Iris pigment epithelial cell (primary cell): Measurements from ENCODE around the gene ZC3H12C.

Experiments
- DNase-seq: peaks from one replicate; pipeline ENCODE4 v3.0.0-alpha.2; 2011; ENCODE audit warnings: low read depth

Gene ZC3H12C

GRCh38 chr11:110098645-110099044 is 5.5 kb downstream of the ZC3H12C start:
- peak; percentile 59 for DNase-seq

- DNase-seq = peak; percentile 59
These were observed 7.5 kb downstream of the ZC3H12C start for GRCh38 chr11:110100476-110101240.

DNA sequence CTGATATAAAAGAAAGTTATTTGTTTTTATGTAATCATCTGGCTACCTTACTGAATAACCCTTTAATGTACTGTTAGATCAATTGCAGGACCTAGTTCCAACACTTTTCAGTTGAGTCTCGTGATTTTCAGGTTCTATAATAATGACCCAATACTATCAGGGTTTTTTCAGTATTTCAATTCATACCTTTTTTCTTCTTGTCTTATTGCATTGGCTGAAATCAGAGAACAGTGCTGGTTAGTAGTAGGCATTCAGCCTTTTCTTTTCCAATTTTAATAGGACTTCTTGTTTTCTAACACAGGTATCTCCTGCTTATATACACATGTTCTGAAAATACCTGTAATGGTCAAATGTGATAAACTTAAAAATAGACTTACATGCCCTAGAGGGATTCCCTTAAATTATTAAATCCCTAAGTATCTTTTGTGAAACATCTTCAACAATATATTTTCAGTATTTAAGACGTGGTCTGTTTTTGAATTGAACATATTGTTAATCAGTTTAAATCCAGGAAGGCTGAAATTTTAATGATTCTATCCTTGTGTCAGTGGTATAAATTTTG is 13.6 kb downstream of the ZC3H12C start:
- DNase-seq = no peak

- no peak for DNase-seq
These were observed 17.7 kb downstream of the ZC3H12C start for GRCh38 chr11:110110854-110111253.

- DNase-seq = no peak
These were observed 19.3 kb downstream of the ZC3H12C start for GRCh38 chr11:110112457-110112856.

- no peak for DNase-seq
These were observed 20.3 kb downstream of the ZC3H12C start for GRCh38 chr11:110113505-110113904.

- no peak for DNase-seq
These were observed 20.8 kb downstream of the ZC3H12C start for GRCh38 chr11:110113973-110114372.

GRCh38 chr11:110119317-110119716 is 26.1 kb downstream of the ZC3H12C start:
- no peak for DNase-seq

DNA sequence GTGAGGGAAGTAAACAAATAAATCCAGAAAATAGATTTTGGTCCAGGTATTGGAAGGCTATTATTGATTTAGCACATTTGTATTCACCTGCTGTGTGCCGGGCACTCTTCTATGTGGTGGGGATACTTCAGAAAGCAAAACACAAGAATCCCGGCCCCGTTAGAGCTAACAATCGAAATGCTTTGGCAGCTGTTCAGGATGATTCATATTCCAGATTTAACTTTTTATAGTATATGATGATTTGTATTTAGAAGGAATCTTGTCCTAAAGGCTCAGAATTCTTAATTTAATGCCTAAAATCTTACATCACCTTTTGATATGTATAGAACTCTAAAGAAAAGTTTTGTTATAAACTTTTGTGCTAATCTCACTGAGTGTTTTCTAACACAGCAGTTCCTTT is 28.0 kb downstream of the ZC3H12C start:
- peak; percentile 83 for DNase-seq

DNA sequence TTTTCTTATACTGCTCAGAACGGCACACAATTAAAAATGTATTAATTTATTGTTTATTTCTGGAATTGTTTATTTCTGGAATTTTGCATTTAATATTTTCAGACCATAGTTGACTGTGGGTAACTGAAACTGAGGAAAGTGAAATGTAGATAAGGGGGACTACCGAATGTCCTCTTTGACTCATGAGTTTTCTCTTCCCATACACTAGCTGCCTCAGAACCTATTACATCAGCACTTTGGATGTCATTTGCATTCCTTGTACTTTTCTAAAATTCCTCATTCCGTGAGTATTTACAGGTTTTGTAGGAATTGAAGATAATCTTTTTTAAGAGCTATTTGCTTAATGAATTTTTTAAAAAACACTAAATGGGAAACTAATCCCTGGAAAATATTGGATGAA is 29.8 kb downstream of the ZC3H12C start:
- peak; percentile 94 for DNase-seq

DNA sequence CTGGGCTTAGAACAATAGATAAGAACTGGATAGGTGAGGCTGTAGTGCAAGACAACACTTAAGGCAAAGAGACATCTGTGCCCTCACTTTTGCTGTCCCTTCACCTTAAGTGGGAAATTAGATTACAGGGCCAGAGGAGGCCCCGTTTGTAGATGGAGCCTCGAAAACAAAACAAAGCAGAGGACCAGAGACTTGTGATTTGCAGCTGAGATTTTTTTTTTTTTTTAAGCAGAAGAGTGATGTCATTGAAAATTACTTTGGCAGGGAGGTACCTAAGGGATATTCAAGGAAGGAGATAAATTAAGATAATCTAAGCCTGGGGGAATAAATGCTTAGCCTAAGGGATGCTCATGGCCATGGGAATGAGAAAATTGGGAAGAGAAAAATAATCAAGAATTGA is 31.4 kb downstream of the ZC3H12C start:
- DNase-seq = peak; percentile 49

DNA sequence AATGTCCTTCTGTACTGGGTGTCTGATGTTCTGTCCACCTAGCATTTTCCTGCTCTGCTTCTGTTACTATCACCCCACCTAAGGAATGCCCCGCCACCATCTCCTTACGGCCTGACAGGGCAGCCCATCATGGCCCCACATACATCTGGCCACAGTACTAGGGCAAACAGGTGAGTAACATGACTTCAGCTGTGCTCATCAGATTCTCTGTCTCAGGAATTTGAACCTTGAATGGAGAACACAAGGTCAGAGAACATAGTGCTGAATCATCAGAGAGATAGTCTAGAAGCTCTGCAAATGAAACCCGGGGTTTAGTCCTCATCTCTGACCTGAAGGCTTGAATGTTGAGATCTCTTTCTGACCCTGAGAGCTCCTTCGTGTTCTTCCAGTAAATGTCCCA is 32.4 kb downstream of the ZC3H12C start:
- DNase-seq = peak; percentile 98

DNA sequence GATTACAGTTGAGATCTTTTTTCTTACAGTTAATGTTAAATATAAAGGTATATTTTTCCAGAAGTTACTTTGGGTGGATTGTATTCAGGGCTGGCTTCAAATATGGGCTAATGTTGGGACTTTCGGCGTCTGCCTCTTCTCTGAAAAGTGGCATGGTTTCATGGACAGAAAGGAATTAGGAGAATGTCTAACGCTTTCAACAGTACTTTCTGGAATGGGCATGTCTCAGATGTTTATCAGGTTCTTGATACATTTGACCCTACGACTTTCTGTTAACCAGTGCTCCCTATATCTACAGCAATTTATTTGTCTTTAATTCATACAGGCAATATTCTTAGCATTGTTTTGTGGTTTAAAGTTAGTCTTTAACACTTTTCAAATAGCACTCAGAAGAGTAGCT is 33.7 kb downstream of the ZC3H12C start:
- DNase-seq = peak; percentile 70

DNA sequence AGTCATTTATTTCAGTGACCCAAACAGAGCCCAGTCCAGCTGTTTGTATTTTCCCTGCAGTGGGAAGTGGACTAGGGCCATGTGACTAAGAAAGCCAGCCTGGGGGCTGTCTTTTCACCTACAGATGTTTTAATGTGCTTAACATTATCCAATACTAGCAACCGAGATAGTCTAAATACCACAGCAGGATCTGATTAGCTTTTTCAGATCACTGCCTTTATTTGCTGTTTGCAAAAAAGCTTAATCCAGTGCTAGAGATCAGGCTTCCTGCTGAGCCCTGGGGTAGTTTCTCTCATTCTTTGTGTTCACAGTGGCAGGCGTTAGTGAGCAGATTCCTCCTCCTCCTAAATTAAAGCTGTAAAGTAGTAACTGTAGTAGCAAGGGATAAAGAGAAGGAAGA is 35.0 kb downstream of the ZC3H12C start:
- peak; percentile 50 for DNase-seq

DNA sequence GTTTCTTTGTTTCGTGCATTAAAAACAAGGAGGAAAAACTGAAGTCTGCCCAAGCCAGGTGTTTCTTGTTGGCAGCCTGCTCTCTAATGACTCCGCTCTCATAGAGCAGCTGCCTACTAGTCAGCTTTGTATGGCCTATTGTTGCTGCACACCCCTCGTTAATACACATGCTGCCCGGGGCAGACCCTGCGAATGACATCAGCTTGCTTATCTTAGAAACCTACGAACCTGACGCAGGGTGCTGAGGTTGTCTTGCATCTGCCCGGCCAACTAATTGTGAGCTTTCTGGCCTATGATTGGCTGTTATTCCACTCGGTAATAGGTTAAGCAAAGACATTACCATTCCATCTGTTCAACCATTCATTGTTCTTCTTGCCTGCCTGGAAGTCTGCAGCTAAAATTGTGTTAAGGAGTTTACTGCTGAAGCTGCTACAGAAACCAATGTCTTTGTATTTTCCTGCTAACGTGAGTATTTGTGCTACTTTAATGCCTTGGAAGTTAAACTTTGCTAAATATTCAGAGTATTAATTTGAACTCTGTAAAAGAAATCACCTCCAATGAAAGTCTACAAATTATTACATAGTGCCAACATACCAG is 37.5 kb downstream of the ZC3H12C start:
- peak; percentile 34 for DNase-seq

DNA sequence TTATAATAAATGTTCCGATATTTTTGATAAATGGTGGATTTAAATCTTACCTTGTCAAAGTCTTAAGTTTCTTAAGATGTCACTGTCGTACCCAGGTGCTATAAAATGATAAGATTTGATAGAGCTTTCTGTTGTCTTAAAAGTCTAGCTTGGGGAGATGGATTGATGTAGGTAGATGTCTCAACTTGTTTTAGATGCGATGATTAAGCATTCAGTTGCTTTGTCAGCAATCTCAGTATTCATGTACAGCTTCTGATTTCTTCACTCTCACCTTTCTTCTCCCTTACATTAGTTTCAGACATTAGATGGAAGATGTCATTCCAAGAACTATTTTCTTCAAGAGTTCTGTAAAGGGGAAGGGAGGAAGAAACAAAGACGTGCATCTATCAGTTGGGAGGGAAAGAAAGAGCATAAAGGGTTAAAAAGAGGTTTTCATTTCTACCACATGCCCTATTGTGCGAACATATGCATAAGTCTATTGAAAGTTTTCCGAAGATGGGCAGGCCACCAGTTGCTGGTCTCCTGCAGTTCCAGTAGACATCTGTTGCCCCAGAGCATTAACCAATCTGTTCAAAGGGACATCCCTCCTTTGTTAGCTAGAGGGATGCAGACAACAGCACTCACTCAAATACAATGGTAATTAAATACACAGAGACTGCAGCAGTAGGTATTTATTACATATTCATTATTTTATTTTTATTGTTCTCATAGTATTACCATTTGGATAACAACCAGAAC is 38.4 kb downstream of the ZC3H12C start:
- no peak for DNase-seq

GRCh38 chr11:110133160-110133559 is 40.0 kb downstream of the ZC3H12C start:
- no peak for DNase-seq

GRCh38 chr11:110134110-110134509 is 40.9 kb downstream of the ZC3H12C start:
- DNase-seq = no peak

- DNase-seq = peak; percentile 31
These were observed 48.6 kb downstream of the ZC3H12C start for GRCh38 chr11:110141812-110142211.

- DNase-seq = peak; percentile 87
These were observed 54.9 kb downstream of the ZC3H12C start for GRCh38 chr11:110147962-110148709.

DNA sequence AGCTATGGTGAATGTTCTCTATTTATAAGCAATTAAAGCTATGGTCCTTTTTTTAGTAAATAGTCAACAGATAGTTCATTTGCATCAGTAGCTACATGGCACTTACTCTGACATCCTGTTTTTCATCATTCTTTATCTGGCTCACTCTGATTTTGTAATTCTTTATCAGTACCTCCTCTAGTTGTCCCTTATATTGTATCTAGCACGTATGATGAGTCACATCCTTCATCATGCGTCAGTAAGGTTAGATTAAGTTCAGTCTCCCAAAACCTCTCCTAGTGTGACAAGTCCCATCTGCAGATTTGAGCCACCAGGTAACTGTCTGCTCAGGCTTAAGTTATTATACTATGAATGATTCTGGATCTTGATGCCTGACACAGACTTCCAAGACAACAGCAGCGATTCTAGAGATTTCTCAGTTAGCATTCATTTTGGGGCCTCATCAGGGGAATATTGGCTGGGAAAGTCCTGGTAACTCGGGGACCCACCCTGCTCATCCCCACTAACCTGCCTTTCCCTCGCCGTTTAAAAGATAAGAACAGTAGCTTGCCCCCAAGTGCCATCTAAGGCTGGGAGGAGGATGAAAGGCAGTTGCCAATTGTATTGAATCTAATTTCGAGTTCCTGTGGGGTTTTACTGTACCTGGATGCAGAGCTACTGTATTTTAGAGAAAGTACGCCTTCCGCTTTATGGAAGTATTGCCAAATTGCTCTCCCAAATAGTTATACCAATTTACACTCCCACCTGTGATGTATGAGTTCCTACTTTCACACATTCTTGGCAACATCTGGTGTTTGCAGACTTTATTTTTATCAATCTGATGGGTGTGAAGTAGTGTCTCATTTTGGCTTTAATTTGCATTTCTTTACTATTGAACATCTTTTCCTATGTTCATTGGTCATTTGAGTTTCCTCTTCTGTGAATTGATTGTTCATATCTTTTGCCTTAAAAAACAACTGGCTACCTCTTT is 55.9 kb downstream of the ZC3H12C start:
- peak; percentile 93 for DNase-seq
